G401 (cell line): Measurements from ENCODE around the gene FEZF2. TPM values are rescaled to one million over a fixed set of nuclear protein-coding genes. Genes with fewer than 3 reads are reported as not detected.

ENCODE experiments used
- DNase-seq: peaks from one replicate; pipeline ENCODE4 v3.0.0-alpha.2; 2015; ENCODE audit warnings: low spot score
- in situ Hi-C: cut with HindIII; loops from 2 replicates; pipeline ENCODE4 v1.10.0; 2016; ENCODE audit warnings: low sequenced_read_pairs, mixed read lengths
- total RNA-seq: library from RNA; depleted of rRNA; stranded (reverse); fragments of >200 nt; shearing (Covaris generic); gene quantifications from 2 replicates; pipeline ENCODE4 v1.2.3, GENCODE V29; 2014

FEZF2 gene
- total RNA-seq, 1 experiment from 2014 or later: not detected

DNA sequence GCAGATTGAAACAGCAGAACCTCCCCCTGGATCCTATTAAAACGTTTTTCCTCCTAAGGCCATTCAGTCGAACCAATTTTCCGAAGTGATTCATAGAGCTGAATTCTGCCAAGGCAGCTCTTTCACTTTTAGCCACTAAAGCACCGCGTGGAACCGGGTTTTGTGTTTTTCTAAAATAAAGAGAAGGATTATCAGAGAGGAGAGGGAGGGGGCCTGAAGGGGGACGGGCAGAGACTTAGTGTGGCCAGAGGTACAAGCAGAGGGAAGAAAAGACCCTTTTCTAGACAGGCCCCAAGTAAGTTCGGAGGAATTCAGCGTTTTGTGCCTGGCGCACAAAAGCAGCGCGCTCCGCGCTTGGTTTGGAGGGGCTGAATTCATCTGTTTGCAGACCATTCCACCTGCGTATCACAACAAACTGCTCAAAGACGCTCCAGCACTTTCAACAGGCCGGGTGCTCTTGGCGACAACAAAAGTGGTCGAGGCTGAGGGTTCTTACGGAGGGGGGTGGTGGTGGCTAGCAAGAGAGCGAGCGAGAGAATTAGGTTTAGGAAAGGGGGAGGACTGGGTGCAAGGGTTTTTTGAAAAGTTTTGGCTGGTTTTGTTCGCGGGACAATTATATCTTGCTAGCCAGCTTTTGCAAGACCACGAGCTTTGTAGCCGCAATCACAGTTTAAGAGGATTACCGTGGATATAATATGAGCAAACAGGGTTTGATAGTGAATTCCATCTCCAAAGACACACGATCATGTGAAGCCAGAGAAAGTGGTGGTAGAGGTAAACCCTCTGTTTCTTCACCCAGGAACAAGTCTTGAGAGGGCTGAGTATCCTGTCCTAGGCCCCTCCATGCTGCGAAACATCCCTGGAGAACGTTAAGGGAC, 1.2 kb upstream of the FEZF2 start:
- DNase-seq: no peak
- in situ Hi-C loops: no loop called here

DNA sequence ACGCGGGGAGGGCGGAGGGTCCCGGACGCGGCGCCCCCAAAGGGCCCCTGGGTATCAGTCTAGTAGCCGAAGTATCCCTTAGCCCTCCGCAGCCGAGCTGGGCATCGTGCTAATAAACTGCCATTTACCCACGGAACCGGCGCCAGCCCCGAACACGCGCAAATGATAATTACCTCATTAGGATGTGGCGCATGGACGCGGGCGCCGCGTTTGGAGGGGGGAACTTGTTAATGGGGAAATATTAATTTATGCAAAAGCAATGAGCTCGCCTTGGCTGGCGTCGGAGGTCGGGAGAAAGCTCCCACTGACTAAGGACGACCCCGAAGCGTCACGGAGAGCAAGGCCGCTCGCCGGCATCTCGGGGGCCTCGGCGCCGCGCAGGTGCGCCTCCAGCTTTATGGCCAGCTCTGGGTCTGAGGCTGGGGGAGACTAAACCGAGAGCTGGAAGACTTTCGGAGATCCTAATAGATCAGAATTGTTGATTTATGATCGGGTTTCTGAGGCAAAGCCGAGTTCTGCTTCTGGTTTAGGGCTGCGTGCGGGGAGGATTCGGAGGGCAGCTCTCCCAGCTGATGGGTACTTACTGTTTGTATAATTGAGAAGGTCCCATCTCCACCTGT, 474 bp upstream of the FEZF2 start:
- DNase-seq: no peak
- in situ Hi-C loops: no loop called here

DNA sequence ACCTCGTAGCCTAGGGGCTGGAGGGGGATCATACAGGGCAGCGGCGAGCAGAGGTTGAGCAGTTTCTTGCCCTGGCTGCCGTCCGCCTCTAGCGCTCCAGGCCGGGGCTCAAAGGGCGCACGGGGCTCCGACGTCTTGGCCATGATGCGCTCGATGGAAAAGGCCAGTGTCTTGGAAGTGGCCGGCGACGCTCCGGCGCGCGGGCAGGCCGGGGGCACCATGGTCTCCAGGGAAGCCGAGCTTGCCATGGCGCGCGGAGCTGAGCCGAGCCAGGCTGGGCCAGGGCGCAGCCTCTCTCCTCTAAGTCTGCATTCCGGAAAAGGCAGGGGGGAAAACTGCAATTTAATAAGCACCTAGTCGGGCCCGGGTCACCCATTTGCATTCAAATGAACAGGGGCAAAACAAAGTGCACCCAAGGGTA, 719 bp downstream of the FEZF2 start:
- no peak for DNase-seq
- in situ Hi-C loops: no loop called here

DNA sequence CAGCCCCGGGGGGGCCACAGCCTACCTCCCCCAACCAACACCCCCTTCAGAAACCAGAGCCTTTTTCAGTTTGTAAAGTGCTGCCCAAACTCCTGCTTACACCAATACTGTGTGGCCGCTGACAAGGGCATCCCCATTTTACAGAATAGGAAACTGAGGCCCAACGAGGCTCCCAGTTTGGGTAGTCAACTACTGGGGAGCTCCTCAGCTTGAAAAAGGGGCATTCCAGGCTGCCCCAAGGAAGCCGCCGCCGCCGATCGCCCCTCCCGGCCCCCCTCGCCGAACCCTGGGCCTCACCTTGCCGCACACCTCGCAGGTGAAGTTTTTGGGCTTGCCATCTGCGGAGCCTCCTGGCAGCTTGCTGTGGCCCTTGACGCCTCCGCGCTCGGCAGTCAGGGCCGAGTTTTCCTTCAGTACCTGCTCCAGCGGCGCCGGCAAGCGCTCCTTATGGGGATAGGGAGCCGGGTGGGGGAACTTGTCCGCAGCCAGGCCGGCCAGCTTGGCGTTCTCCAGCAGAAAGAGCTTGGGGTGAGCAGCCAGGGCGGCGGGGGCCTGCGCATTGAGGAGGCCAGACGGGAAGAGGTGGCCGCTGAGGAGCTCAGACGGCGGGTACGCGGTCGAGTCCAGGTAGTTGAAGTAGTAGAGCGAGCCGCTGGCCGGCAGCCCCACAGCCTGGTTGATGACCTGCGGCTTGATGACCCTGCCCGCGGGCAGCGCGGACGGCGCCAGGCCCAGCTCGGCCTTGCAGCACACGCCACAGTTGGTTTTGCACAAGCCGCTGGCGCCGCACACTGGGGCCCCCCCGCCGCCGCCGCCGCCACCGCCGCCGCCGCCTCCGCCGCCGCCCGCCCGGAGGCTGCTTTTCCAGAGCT, 1.4 kb downstream of the FEZF2 start:
- DNase-seq: no peak
- in situ Hi-C loops: no loop called here

DNA sequence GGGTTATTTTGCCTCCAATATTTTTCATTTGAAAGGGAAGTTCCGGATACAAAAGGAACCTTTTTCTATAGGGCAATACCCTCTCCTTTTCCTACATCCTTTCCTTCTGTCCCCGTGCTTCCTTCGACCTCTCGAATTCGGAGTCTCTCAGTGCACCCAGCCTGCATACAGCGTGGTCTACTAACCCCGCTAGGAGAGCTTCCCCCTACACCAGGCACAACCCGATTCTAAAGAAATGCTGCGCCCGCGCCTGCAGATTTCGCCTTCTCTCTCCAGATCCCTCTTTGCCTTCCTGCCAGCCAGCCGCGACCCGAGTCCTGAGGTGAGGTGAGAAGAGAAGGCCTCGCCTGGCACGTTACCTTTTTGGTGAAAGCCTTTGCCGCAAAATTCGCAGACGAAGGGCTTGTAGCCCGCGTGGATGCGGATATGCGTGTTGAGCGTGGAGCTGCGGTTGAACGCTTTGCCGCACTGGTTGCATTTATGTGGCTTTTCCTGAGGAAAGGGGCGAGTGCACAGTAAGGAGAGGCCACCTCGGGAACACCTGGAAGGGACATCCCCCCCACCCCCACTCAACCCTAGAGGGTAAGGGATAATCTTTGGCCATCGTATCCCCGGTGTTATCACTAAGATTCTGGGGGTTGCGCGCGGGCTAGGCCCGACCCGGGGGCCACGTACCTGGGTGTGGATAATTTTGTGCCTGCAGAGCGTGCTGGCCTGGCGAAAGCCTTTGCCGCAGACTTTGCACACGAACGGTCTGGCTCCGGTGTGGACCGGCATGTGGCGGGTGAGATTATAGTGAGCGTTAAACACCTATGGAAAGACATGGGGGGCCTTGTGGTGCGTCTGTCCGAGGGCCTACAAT, 2.3 kb downstream of the FEZF2 start:
- in situ Hi-C loops: no loop called here
- DNase-seq: no peak

DNA sequence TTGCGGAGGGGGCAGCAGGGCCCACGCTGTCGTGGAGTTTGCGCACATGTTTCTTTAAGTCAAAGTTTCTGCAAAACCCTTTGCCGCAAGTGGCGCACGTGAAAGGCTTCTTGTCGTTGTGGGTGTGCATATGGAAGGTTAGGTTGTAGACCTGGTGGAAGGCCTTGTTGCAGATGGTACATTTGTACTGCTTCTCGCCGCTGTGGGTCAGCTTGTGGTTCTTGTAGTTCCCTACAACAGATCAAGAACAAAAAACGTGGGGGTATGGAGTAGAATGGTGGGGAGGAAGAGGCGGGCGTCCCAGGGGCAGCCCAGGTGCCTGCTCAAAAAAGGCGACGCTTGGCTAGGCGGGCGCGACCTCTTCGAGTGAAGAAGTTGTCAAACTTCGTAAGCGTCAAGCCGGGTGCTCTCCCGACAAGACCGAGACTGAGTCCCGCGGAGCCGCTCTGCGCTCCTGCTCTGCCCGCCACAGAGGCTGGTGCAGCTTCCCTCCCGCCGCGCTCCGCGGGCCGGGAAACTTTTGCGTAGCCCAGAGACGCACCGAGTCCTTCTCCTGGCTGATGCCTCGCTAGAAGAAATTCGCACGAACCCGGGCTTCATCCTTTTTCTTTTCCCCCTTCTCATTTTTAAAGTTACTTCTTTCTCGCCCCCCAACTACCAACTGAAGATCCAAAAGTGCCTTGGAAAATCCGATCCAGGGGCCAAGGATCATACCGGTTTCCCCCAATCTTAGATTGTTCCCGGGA, 3.1 kb downstream of the FEZF2 start:
- in situ Hi-C loops: no loop called here
- DNase-seq: no peak

DNA sequence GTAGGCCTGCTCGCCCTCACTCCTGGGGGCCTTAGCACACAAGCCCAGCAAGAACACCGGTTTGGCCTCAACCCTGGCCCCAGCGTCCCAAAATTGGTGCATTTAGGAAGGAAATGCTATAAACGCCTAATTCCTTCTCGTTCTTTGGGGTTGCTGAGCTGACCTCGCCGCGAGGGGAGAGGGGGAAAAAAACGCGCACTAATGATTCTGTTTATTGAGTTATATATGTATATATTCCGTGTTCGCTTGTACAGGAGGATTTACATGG, 3.9 kb downstream of the FEZF2 start:
- in situ Hi-C loops: no loop called here
- DNase-seq: no peak

DNA sequence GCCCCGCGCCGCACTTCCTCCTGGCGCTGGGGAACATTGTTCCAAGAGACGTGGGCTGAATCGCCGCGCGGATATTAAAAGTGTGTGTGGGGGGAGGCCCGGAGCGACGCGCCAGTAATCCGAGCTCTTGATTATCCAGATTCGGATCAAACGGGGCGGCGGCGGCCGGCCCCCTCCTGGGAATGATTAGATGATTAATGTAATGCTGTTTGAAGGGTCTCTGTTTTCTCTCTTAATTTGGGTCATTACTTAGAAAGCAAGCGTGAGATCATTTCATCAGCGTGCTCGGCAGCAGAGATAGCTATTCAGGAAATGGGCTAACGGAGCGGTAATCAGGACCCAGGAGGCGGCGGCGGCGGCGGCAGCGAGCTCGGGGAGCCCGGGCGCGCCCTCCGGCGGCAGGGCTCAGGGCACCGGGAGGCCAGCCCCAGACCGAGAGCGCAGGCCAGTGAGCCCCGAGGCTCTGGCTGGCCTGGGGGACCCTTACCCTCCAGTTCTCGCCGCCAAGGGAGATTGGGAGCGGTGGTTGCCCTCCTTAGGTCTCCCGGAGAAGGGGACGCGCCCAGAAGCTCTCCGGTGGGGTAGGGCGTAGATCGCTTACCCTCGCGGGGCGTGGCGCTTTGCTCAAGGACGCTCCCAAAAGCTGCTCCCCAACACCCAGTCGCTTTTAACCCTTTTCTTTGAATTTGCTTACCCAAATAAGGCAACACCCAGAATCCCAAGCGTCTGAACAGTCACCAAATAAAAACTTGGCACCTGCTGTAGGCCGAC, 4.5 kb downstream of the FEZF2 start:
- in situ Hi-C loops: no loop called here

DNA sequence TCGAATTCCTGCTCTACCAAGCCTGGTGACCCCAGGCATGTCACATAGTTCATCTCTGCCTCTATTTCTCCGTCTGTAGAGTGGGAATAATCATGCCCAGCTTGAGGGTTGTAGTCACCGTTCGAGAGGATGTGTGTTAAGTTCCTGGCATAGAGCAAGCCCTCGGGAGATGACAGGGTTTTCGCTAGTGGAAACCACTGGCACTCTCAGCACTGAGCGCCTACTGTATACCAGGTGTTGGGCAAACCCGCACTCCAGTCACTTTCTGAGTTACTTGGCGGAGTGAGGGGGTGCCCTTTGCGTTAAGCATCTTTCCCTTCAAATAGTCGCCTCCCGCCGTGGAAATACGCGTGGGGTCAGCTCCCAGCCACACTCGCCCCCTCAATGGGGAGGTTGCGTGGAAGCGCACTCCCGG, 5.1 kb downstream of the FEZF2 start:
- in situ Hi-C loops: no loop called here
- no peak for DNase-seq

More for the DNA sequence above, 4.5 kb downstream of the FEZF2 start:
- no peak for DNase-seq

DNA sequence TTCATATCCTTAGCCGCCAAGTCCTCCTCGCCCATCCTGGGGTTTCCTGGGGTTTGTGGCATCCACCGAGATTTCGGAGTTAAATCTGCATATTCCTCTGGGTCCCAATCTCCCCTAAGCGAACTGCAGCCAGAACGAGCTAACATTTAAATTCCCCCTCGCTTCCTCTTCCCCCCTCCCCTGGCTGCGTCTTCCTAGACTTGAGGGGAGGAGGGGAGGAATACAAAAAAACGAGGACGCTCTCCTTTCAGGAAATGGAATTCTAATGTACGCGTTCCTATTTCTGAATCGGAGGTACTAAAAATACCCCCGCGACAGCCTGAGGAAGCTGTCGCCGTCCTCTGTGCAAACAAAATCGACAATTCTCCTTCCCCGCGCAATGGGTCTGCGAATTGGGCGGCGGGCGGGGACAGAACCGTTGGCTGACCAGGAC, 5.6 kb downstream of the FEZF2 start:
- in situ Hi-C loops: no loop called here
- no peak for DNase-seq

DNA sequence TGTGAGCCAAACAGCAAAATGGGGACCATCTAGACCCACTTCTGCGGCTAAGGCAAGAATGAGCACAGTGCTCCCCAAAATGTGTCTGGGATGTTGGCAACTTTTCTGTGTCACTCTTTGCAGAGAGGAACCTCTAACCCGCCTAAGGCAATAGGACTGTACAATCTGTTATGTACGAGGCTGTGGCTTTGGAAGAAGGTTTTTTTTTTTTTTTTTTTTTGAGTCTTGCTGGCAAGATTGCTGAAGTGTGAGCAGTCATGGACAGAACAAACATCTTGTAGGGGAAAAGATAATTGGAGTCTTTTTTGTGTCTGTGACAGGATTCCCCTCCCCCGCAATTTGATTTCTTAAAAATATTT, 7.2 kb downstream of the FEZF2 start:
- in situ Hi-C loops: no loop called here
- no peak for DNase-seq

DNA sequence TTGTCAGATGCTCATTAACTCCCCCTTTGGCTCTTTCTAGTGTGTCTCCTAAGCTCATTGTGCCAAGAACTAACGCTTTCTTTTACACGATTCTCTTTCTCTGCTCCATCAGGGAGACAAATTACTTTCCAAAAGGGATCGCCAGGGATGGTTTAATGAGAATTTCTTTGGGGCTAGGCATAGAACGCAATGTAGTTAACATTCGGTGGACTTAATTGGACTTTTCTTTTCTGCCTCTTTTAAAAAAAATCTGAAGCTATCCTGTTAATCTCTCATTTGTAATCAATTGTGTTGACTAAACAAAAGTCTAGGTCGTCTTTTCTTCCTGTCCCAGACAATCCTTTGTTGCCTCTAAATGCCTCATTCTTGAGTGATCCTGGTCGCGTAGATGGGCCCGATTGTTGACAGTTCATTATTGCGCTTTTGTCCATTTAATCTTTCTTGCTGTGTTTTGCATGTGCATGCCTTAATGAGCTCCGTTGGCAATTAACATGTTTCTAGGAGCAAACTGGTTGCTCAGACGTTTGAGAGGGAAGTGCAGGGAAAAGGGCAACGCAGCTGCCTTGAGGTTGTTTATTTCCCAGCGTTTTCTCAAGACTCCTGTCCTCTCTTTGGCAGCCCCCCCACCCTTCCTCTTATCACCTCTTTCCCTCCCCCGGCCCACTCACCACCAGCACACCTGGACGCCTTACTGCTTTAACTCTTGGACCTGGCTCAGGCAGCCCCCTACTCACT, 7.8 kb downstream of the FEZF2 start:
- DNase-seq: no peak
- in situ Hi-C loops: no loop called here

DNA sequence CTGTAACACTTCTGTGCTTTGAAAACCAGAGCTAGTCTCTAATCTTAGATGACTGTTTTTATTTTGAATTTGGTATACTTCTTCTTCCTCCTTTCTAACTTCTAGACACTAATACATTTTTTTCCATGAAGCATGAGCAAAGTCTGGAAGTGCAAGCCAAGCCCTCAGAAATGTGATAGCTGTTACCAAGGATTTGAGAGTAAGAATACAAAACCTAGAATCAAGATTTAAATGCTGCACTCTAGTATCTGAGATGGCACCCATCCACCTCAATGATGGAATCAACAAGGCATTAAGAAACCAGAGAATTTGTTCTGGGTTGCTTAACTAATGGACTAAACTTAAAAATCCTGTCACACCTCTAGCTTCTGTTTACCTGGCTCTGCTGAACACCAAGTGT, 9.2 kb downstream of the FEZF2 start:
- no peak for DNase-seq
- in situ Hi-C loops: no loop called here

DNA sequence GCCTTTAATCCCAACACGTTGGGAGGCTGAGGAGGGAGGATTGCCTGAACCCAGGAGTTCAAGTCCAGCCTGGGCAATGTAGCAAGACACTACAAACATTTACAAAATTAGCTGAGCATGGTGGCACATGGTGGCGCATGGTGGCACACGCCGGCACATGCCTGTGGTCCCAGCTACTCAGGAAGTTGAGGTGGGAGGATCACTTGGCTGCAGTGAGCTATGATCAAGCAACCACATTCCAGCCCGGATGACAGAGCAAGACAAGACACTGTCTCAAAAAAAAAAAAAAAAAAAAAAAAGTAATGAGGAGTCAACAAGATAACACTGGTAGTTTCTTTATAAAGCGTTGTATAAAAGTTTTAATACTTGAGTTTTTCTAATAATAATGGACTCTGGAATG, 10.1 kb downstream of the FEZF2 start:
- no peak for DNase-seq
- in situ Hi-C loops: no loop called here

DNA sequence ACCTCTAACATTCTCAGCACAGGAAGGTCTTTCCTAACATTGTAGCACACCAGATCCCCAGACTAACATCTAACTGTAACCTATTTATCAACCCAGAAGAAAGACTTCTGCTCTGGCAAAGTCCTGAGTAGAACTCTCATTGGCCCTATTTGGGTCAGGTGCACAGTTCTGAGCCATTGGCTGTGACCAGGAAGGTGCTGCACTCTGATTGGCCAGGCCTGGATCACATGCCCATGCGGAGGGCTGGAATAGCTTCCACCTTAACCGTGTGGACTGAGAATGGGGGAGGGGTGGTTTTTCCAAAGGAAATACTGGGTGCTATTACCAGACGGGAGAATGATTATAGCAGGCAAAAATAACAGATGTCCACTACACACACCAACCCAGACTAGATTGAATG, 11.5 kb downstream of the FEZF2 start:
- DNase-seq: no peak
- in situ Hi-C loops: no loop called here

DNA sequence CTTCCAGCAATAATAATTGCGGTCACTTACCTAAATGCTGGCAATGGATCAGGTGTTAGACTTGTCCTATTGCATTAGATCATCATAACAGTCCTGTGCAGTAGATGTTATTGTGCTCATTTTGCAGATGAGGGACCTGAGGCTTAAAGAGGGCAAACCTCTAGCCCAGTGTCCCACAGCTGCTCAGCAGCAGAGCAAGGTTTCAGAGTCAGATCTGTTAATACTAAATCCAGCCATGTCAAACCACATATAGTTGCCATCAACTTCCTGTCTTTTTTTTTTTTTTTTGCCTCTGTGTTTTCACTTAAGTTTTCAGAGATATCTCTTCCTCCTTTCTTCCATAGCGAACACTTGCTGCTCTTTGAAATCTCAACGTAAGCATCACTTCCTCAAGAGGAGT, 12.1 kb downstream of the FEZF2 start:
- in situ Hi-C loops: no loop called here
- no peak for DNase-seq

DNA sequence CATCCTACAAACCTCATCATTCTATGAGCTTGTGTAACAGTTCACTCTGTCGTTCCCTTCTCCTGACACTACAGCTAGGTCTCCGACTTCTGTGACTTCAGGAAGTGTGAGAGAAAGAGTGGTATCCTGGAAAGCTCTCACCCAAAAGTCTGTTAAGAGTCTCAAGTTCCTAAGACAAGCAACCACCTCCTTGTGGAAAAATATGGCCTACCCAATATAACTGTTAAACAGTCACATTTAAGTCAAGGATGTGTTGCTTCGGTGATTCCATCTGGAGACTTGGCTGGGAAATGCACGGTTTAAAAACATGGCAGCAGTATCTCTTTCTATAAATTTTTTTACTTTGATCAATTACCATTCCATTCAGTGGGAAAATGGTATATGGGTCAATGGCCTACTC, 13.8 kb downstream of the FEZF2 start:
- in situ Hi-C loops: no loop called here
- DNase-seq: no peak
